HEK293T (cell line): ENCODE measurements around the gene SPDYE2B.
"Not testable (repeated sequence)": the region's sequence is repeated elsewhere in the genome, so short reads cannot be mapped to it uniquely, and the experiment has no call there.

Source experiments
- CTCF ChIA-PET: fragments of 350-600 bp; formaldehyde crosslinking; extraction: SDS; loops from one replicate; lab custom pipeline; 2021; ENCODE audit warnings: antibody characterized with exemption, inconsistent platforms; lab: Yijun Ruan, JAX
- POLR2A ChIA-PET: fragments of 350-600 bp; formaldehyde crosslinking; extraction: SDS; loops from one replicate; lab custom pipeline; 2020; ENCODE audit warnings: antibody characterized with exemption, inconsistent platforms; lab: Yijun Ruan, JAX
- DNase-seq: peaks from one replicate; pipeline ENCODE4 v3.0.0; 2012; ENCODE audit warnings: mixed read lengths; ENCODE audit errors: extremely low spot score

Gene SPDYE2B

GRCh38 chr7:102694008-102694407 is 43.9 kb downstream of the SPDYE2B start:
- CTCF ChIA-PET, POLR2A ChIA-PET, DNase-seq: not testable (repeated sequence)

GRCh38 chr7:102695033-102695552 is 45.0 kb downstream of the SPDYE2B start:
- CTCF ChIA-PET, DNase-seq, POLR2A ChIA-PET: not testable (repeated sequence)

- DNase-seq, POLR2A ChIA-PET, CTCF ChIA-PET: not testable (repeated sequence)
Observed at GRCh38 chr7:102696009-102696408, 45.9 kb downstream of the SPDYE2B start.

GRCh38 chr7:102697642-102698512 is 47.8 kb downstream of the SPDYE2B start:
- DNase-seq, POLR2A ChIA-PET, CTCF ChIA-PET: not testable (repeated sequence)

- DNase-seq, CTCF ChIA-PET, POLR2A ChIA-PET: not testable (repeated sequence)
Observed at GRCh38 chr7:102698962-102699750, 49.0 kb downstream of the SPDYE2B start.
